Osteocyte (in vitro differentiated cells): Measurements from ENCODE around the gene CCDC177. TPM values are rescaled to one million over a fixed set of nuclear protein-coding genes. Genes with fewer than 3 reads are reported as not detected.

ENCODE experiments used
- DNase-seq: peaks from one replicate; pipeline ENCODE4 v3.0.0; 2021; ENCODE audit warnings: mixed read lengths; ENCODE audit not compliant: unreplicated experiment; ENCODE audit errors: extremely low spot score
- H3K27ac Mint-ChIP-seq: one replicate; pipeline ENCODE4 v1.8.0; 2021; ENCODE audit warnings: mild to moderate bottlenecking, mixed read lengths; ENCODE audit not compliant: unreplicated experiment
- H3K27me3 Mint-ChIP-seq: one replicate; pipeline ENCODE4 v1.8.0; 2021; ENCODE audit warnings: mixed read lengths; ENCODE audit not compliant: unreplicated experiment
- H3K36me3 Mint-ChIP-seq: one replicate; pipeline ENCODE4 v1.8.0; 2021; ENCODE audit warnings: mixed read lengths; ENCODE audit not compliant: unreplicated experiment
- H3K4me1 Mint-ChIP-seq: one replicate; pipeline ENCODE4 v1.8.0; 2021; ENCODE audit warnings: mixed read lengths; ENCODE audit not compliant: unreplicated experiment
- H3K4me3 Mint-ChIP-seq: one replicate; pipeline ENCODE4 v1.8.0; 2021; ENCODE audit warnings: mild to moderate bottlenecking, moderate library complexity, mixed read lengths; ENCODE audit not compliant: unreplicated experiment
- H3K9me3 Mint-ChIP-seq: one replicate; pipeline ENCODE4 v1.8.0; 2021; ENCODE audit warnings: mixed read lengths; ENCODE audit not compliant: unreplicated experiment
- CTCF ChIP-seq: fragments of 200-600 bp; sonication (generic); IDR thresholded peaks from 2 replicates; pipeline ENCODE4 v1.5.0; 2021; ENCODE audit warnings: antibody characterized with exemption, mild to moderate bottlenecking, moderate library complexity
- total RNA-seq: library from RNA; stranded (reverse); gene quantifications from 2 replicates; pipeline ENCODE4 v1.2.1, GENCODE V29; 2021

Gene CCDC177
- total RNA-seq, 1 donor from 2014 or later: not detected

GRCh38 chr14:69532561-69533340 is 41.9 kb downstream of the CCDC177 start:
- no peak overlapping the region for H3K4me3 Mint-ChIP-seq
- H3K9me3 Mint-ChIP-seq: no peaks in the 10 kb centered on the region
- H3K27me3 Mint-ChIP-seq: peaks cover 56% of the 10 kb centered on the region
- H3K27ac Mint-ChIP-seq: no peak overlapping the region
- no peak for TF ChIP-seq CTCF
- H3K36me3 Mint-ChIP-seq: no peaks in the 10 kb centered on the region
- H3K4me1 Mint-ChIP-seq: no peaks in the 10 kb centered on the region
- no peak for DNase-seq

- Mint-ChIP-seq H3K36me3 (no peaks in the 10 kb centered on the region), H3K27ac (no peak overlapping the region), H3K27me3 (peaks cover 47% of the 10 kb centered on the region), H3K9me3 (no peaks in the 10 kb centered on the region), H3K4me3 (no peak overlapping the region), H3K4me1 (no peaks in the 10 kb centered on the region)
- DNase-seq: no peak
- no peak for TF ChIP-seq CTCF
Observed at GRCh38 chr14:69531135-69531534, 43.5 kb downstream of the CCDC177 start.

- Mint-ChIP-seq H3K27ac (no peak overlapping the region), H3K4me3 (no peak overlapping the region), H3K27me3 (peaks cover 46% of the 10 kb centered on the region), H3K9me3 (no peaks in the 10 kb centered on the region), H3K36me3 (no peaks in the 10 kb centered on the region), H3K4me1 (no peaks in the 10 kb centered on the region)
- no peak for TF ChIP-seq CTCF
- no peak for DNase-seq
Observed at GRCh38 chr14:69530095-69530494, 44.6 kb downstream of the CCDC177 start.

GRCh38 chr14:69529563-69529962 is 45.1 kb downstream of the CCDC177 start:
- no peak for DNase-seq
- H3K36me3 Mint-ChIP-seq: no peaks in the 10 kb centered on the region

More at GRCh38 chr14:69529563-69529962, 45.1 kb downstream of the CCDC177 start:
- H3K4me1 Mint-ChIP-seq: no peaks in the 10 kb centered on the region
- H3K27me3 Mint-ChIP-seq: peaks cover 49% of the 10 kb centered on the region
- no peak overlapping the region for H3K27ac Mint-ChIP-seq
- no peaks in the 10 kb centered on the region for H3K9me3 Mint-ChIP-seq
- H3K4me3 Mint-ChIP-seq: no peak overlapping the region
- TF ChIP-seq CTCF: no peak
